PC-9 (cell line): ENCODE results near the gene SYNGR4. TPM values are rescaled to one million over a fixed set of nuclear protein-coding genes. Genes with fewer than 3 reads are reported as not detected.

ENCODE experiments used
- BruUV-seq: library from RNA; stranded (reverse); fragments of 400-500 nt; replicated peaks from 2 replicates; lab custom pipeline; 2021; lab: Mats Ljungman, UMichigan
- CTCF ChIA-PET: fragments of 300-600 bp; sonication (Branson Sonifier 250); formaldehyde crosslinking; loops from one replicate; lab custom pipeline; 2022; ENCODE audit warnings: antibody characterized with exemption; lab: Charles Lee
- POLR2A ChIA-PET: fragments of 300-600 bp; sonication (Branson Sonifier 250); formaldehyde crosslinking; loops from one replicate; lab custom pipeline; 2022; ENCODE audit warnings: antibody characterized with exemption; ENCODE audit not compliant: unreplicated experiment; lab: Charles Lee
- DNase-seq, 2 experiments: peaks; one replicate each; pipeline versions ENCODE4 v3.0.0 to v3.0.0-alpha.2; 2015 to 2022; ENCODE audit warnings: mixed read lengths in 1 of 2
- H2AFZ ChIP-seq: fragments of 200-600 bp; sonication (generic); 2 replicates; pipeline ENCODE4 v1.8.1; 2017; ENCODE audit warnings: antibody characterized with exemption
- H3F3A ChIP-seq: fragments of 200-600 bp; sonication (generic); 2 replicates; pipeline ENCODE4 v1.8.1; 2017; ENCODE audit warnings: antibody characterized with exemption, mild to moderate bottlenecking, low read depth; ENCODE audit not compliant: insufficient read depth
- H3K27ac ChIP-seq: fragments of 200-600 bp; sonication (generic); 2 replicates; pipeline ENCODE4 v1.6.1; 2016; ENCODE audit warnings: mixed run types
- H3K27me3 ChIP-seq: fragments of 200-600 bp; sonication (generic); 2 replicates; pipeline ENCODE4 v1.6.1; 2016; ENCODE audit warnings: low read depth, mixed run types; ENCODE audit not compliant: insufficient read depth
- H3K36me3 ChIP-seq: fragments of 200-600 bp; sonication (generic); 2 replicates; pipeline ENCODE4 v1.6.1; 2016; ENCODE audit warnings: low read depth, mixed run types
- H3K4me1 ChIP-seq: fragments of 200-600 bp; sonication (generic); replicated peaks from 2 replicates; pipeline ENCODE4 v1.6.1; 2016; ENCODE audit warnings: mixed run types; ENCODE audit not compliant: insufficient read depth
- H3K4me2 ChIP-seq: fragments of 200-600 bp; sonication (generic); 2 replicates; pipeline ENCODE4 v1.6.1; 2017; ENCODE audit warnings: mixed run types
- H3K4me3 ChIP-seq: fragments of 200-600 bp; sonication (generic); 2 replicates; pipeline ENCODE4 v1.6.1; 2016; ENCODE audit warnings: mixed run types
- H3K79me2 ChIP-seq: fragments of 200-600 bp; sonication (generic); 2 replicates; pipeline ENCODE4 v1.6.1; 2017; ENCODE audit warnings: low read depth, mixed run types
- H3K9me2 ChIP-seq: fragments of 200-600 bp; sonication (generic); 2 replicates; pipeline ENCODE4 v1.8.1; 2017; ENCODE audit warnings: mild to moderate bottlenecking; ENCODE audit not compliant: insufficient read depth
- H3K9me3 ChIP-seq: fragments of 200-600 bp; sonication (generic); 2 replicates; pipeline ENCODE4 v1.8.1; 2016; ENCODE audit warnings: low read depth; ENCODE audit not compliant: insufficient read depth
- H4K20me1 ChIP-seq: fragments of 200-600 bp; sonication (generic); 2 replicates; pipeline ENCODE4 v1.8.1; 2017; ENCODE audit not compliant: insufficient read depth
- EZH2 ChIP-seq: fragments of 200-600 bp; sonication (generic); IDR thresholded peaks from 2 replicates; pipeline ENCODE4 v1.8.0; 2017; ENCODE audit warnings: antibody characterized with exemption, low read depth
- intact Hi-C: fragments of 100-400 bp; cut with micrococcal nuclease; formaldehyde crosslinking; loops from one replicate; pipeline ENCODE4 v1.10.0; 2022; ENCODE audit not compliant: unreplicated experiment
- total RNA-seq: library from RNA; stranded (reverse); gene quantifications from 2 replicates; pipeline ENCODE4 v1.2.3, GENCODE V29; 2021
- TF ChIP-seq, protein P1 (sequence below): fragments of 200-600 bp; sonication (generic); conservative IDR thresholded peaks from 2 replicates; pipeline ENCODE4 v1.6.1; 2017; ENCODE audit warnings: mixed run types, antibody characterized with exemption, mild to moderate bottlenecking, moderate library complexity

The SYNGR4 gene
- total RNA-seq, 1 experiment from 2014 or later = 1.3 TPM

DNA sequence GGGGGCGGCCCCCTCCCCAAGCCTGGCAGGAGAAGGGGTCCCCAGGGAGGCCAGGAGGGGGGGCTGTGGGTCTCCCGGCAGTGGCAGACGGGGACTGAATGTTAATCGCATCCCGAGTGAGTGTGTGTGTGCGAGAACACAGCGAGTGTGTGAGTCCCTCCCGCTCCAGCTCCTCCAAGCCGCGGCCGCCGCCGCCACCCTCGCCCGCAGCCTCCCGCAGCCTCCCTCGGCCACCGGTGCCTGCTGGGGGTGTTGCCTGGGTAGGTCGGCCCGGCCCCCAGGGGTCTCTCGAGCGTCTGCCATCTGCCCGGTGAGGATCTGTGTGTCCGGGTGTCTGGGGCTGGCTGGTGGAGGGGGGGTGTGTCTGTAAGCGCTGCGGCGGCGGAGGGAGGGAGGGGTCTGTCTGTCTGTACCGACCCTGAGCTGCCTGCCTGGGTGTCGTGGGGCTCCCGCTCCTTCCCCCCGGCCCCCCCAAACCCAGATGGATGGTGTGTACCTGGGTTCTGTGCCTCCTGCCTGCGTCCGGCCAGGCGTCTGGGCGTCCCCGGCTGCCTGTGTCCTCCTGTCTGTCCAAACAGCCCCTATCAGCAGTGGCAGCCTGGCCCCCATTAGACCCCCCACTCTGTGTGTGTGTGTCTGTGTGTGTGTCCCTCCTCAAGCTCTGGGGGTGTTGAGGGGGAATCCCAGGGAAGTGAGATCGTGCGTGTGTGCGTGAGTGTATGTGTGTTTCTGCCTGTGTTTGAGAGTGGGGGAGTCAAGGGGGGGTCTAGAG is 29.6 kb downstream of the SYNGR4 start, which contains the start of gene GRIN2D:
TSS of gene GRIN2D (plus strand) at position 110 of the 772 bp plus-strand sequence. CDS start 4,725 bp downstream, outside the sequence.
- peak in 1 of 2 experiments; percentile 37 for DNase-seq
- Histone ChIP-seq H3K79me2 (peaks cover 33% of the 10 kb centered on the region), H3K4me1 (peaks cover 13% of the 10 kb centered on the region), H2AFZ (no peak within 1 kb of the TSS), H3K9me3 (no peaks in the 10 kb centered on the region), H3K36me3 (peaks cover 7% of the 10 kb centered on the region), H3K27ac (no peak within 1 kb of the TSS), H3F3A (peaks cover 43% of the 10 kb centered on the region), H3K4me3 (no peak within 1 kb of the TSS), H3K4me2 (peak within 1 kb of the TSS; percentile 54), H4K20me1 (no peaks in the 10 kb centered on the region; the same call in 1 of the 2 replicates), H3K27me3 (peaks cover 11% of the 10 kb centered on the region), H3K9me2 (no peaks in the 10 kb centered on the region)
- POLR2A ChIA-PET = interaction anchor here (0.6 to 0.7 kb wide), 5 partner anchors 29 to 163 kb away, joined by 3 to 17 read pairs (median 4); partner anchors contain the start of gene SYNGR4
- TF ChIP-seq, protein P1, sequence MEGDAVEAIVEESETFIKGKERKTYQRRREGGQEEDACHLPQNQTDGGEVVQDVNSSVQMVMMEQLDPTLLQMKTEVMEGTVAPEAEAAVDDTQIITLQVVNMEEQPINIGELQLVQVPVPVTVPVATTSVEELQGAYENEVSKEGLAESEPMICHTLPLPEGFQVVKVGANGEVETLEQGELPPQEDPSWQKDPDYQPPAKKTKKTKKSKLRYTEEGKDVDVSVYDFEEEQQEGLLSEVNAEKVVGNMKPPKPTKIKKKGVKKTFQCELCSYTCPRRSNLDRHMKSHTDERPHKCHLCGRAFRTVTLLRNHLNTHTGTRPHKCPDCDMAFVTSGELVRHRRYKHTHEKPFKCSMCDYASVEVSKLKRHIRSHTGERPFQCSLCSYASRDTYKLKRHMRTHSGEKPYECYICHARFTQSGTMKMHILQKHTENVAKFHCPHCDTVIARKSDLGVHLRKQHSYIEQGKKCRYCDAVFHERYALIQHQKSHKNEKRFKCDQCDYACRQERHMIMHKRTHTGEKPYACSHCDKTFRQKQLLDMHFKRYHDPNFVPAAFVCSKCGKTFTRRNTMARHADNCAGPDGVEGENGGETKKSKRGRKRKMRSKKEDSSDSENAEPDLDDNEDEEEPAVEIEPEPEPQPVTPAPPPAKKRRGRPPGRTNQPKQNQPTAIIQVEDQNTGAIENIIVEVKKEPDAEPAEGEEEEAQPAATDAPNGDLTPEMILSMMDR = no peak
- no peak for TF ChIP-seq EZH2
- CTCF ChIA-PET = interaction anchor here (0.6 kb wide), 2 partner anchors 8 to 21 kb away, joined by 7 to 10 read pairs; no protein-coding TSS in a partner anchor
- intact Hi-C loops = loop anchor here (2.0 to 5.0 kb wide), 2 partner anchors 73 to 94 kb away; a partner anchor contains a TSS
- no TSS peak for BruUV-seq

DNA sequence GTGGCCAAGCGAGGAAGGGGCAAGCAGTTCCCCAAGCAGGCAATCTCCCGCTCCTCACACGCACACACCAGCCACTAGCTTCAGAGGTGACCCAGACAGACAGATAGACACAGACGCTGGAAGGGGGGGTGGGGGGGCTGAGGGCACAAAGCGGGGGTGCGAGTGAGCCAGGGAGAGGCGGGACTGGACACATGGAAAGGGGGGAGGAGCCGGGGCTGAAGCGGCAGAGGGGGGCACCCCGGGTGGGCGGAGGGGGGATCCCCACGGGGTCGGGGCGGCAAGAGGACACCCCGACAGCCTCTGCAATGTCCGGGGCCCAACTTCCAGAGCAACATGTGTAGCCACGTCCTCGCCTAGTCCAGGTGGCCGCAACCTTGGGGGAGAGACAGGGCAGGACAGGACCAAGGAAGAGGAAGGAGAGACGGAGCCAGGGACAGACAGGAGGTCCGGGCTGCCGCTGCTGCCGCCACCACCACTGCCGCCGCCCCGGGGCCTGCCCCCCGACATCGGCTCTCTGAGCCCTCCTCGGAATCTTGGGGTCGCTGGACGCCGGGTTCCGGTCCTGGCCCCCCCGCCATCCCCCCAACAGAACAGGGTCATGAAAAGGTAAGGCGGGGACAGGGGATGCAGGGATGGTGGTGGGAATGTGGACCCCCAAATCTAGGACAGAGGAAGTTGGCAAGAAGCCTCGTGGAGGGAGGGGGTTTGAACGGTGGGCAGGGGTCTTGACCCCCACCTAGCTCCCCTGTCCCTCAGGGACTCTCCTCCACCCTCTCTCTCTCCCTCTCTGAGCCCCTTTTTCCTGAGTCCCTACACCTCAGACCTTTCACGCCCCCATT is 30.4 kb downstream of the SYNGR4 start:
- peak in 1 of 2 experiments; percentile 28 for DNase-seq
- H3K79me2 ChIP-seq = peaks cover 31% of the 10 kb centered on the region
- intact Hi-C loops = loop anchor here (5.0 kb wide), 2 partner anchors 73 to 93 kb away; partner anchors contain the start of gene CYTH2
- peaks cover 13% of the 10 kb centered on the region for H3K4me1 ChIP-seq
- H3K9me2 ChIP-seq = no peaks in the 10 kb centered on the region
- H3K9me3 ChIP-seq = no peaks in the 10 kb centered on the region
- H3K27me3 ChIP-seq = peaks cover 11% of the 10 kb centered on the region
- CTCF ChIA-PET = no interaction called here
- no peaks in the 10 kb centered on the region for H3K36me3 ChIP-seq
- H2AFZ ChIP-seq = no peak overlapping the region
- no peak overlapping the region for H3K4me3 ChIP-seq
- TF ChIP-seq EZH2 = no peak
- TF ChIP-seq, protein P1 = no peak
- H3K4me2 ChIP-seq = peak overlapping the region; percentile 54; the same call in 1 of the 2 replicates
- no peak overlapping the region for H3K27ac ChIP-seq
- BruUV-seq = no TSS peak
- H3F3A ChIP-seq = peaks cover 42% of the 10 kb centered on the region
- H4K20me1 ChIP-seq = no peaks in the 10 kb centered on the region
- POLR2A ChIA-PET = interaction anchor here (0.5 to 0.7 kb wide), 4 partner anchors 16 to 98 kb away, joined by 3 to 17 read pairs (median 8); partner anchors contain the start of gene SYNGR4

DNA sequence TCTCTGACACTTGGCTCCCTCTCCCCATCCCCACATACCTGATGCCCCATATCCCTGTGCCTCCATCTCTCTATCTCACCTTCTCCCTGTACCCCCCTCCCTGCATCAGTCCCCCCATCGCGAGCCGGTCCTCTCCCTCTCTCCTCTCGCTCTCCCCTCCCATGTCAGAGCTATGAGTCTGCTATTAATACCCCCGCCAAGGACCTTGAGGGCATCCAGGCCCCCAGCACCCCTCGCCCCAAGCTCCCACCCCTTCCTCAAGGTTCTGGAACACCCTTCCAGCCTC is 30.9 kb downstream of the SYNGR4 start:
- ChIA-PET CTCF (interaction anchor here (0.6 kb wide), 1 partner anchor 63 kb away, joined by 9 read pairs; no protein-coding TSS in a partner anchor), POLR2A (no interaction called here)
- no peak overlapping the region for H3K4me3 ChIP-seq
- H4K20me1 ChIP-seq = peaks cover 3% of the 10 kb centered on the region
- H3K9me3 ChIP-seq = no peaks in the 10 kb centered on the region
- H3K36me3 ChIP-seq = no peaks in the 10 kb centered on the region
- no peak for DNase-seq
- H3K79me2 ChIP-seq = peaks cover 32% of the 10 kb centered on the region
- no peak overlapping the region for H2AFZ ChIP-seq
- H3K27me3 ChIP-seq = peaks cover 11% of the 10 kb centered on the region
- peaks cover 46% of the 10 kb centered on the region for H3F3A ChIP-seq
- peaks cover 16% of the 10 kb centered on the region for H3K4me1 ChIP-seq
- H3K9me2 ChIP-seq = no peaks in the 10 kb centered on the region
- no peak overlapping the region for H3K27ac ChIP-seq
- TF ChIP-seq, protein P1 = no peak
- no peak for TF ChIP-seq EZH2
- intact Hi-C loops = loop anchor here (5.0 kb wide), 1 partner anchor 72 kb away; the partner anchor contains the start of gene CYTH2
- H3K4me2 ChIP-seq = no peak overlapping the region
- no TSS peak for BruUV-seq
